GM21717 (cell line): ENCODE results near the gene DNAJB6.
"Not testable (repeated sequence)": the region's sequence is repeated elsewhere in the genome, so short reads cannot be mapped to it uniquely, and the experiment has no call there.

Experiments used
- ATAC-seq: cut with Tn5 transposase; IDR thresholded peaks from one replicate; pipeline ENCODE4 v1.9.1; 2021; ENCODE audit warnings: mild to moderate bottlenecking, moderate library complexity; ENCODE audit not compliant: unreplicated experiment

Gene DNAJB6

GRCh38 chr7:157320608-157320980 lies 16.2 kb upstream of the DNAJB6 start:
- ATAC-seq: no peak

DNA sequence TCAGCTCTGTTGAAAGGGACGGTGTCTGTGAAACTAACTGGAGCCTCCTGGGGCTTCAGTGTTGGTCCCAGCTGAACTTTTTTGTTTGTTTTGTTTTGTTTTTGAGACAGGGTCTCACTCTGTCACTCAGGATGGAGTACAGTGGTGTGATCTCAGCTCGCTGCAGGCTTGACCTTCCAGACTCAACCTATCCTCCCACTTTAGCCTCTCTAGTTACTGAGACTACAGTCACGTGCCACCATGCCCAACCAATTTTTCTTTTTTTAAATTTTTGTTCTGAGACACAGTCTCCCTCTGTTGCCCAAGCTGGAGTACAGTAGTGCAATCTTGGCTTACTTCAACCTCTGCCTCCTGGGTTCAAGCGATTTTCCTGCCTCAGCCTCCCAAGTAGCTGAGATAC lies 13.4 kb upstream of the DNAJB6 start:
- no peak for ATAC-seq

DNA sequence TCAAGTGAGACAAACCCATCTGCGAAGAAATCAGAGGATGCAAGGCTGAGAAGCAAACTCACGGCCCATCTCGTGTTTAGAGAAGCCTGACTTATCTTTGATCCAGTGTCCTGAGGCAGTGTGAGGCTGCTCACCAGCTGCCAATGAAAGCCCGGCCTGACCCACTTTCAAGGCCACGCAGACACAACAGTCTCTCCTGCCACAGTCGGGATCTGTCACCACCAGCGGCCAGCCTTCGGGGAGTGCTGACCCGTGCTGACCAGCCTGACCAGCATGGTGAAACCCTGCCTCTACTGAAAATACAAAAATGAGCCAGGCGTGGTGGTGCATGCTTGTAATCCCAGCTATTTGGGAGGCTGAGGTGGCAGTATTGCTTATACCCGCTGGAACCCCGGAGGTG lies 7.4 kb upstream of the DNAJB6 start:
- no peak for ATAC-seq

GRCh38 chr7:157330567-157330966 lies 6.2 kb upstream of the DNAJB6 start:
- not testable (repeated sequence) for ATAC-seq

GRCh38 chr7:157331049-157331448 lies 5.8 kb upstream of the DNAJB6 start:
- not testable (repeated sequence) for ATAC-seq

DNA sequence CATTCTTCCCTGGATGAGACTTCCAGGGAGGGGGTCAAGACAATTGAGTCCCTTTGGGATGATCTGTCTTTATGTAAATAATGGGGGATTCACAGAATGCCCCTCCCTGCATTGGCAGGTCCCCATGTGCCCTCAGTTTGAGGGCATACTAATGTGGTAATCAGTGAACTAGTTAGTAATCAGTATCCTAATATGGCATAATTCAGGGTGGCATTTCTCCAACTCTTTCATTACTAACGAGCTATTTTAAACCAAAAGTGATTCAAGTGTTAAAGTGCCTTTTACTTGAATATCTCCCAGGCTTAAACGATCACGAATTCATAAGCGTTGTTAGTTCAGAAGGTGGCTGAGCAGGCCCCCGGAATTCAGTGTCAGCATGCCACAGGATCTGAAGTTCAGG lies 1.6 kb upstream of the DNAJB6 start:
- ATAC-seq: no peak

GRCh38 chr7:157335991-157336382 lies 817 bp upstream of the DNAJB6 start:
- no peak for ATAC-seq

- ATAC-seq: peak; percentile 52
These were observed 729 bp downstream of the DNAJB6 start for GRCh38 chr7:157337316-157338149.

DNA sequence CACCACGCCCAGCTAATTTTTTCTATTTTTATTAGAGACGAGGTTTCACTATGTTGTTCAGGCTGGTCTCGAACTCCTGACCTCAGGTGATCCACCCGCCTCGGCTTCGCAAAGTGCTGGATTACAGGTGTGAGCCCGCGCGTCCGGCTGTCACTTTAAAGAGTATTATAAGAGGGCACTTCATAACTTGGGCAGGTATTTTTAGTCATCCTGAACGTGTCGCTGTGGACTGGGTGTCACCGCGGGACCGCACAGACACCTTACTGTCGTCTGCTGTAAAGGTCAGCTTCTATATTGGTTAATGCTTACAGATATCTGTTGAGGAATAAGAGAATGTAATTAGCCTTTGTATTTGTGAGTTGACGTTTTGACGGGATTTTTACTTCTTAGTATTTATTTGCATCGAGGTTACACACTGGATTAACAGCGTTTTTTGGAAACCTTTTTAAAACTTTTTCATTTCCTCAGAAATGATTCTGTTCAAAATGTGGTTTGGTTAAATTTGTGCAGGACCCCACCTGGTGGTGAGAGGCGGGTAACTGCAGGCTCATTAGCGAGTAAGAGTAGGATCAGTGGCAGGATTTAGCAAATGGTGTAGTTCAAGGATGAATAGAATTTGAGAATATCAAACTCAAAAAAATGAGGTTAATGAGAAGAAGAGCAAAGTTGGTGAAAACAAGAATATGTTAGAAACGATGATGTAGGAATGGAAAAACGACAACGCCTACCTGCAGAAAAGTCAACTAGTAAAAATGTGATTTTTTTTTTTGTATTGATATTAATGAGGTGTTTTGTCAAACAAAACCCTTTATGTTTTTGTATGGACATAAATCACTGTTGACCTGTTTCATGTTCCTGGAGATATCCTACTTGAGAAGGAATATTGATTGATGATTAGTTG lies 3.2 kb downstream of the DNAJB6 start:
- ATAC-seq: peak; percentile 22

DNA sequence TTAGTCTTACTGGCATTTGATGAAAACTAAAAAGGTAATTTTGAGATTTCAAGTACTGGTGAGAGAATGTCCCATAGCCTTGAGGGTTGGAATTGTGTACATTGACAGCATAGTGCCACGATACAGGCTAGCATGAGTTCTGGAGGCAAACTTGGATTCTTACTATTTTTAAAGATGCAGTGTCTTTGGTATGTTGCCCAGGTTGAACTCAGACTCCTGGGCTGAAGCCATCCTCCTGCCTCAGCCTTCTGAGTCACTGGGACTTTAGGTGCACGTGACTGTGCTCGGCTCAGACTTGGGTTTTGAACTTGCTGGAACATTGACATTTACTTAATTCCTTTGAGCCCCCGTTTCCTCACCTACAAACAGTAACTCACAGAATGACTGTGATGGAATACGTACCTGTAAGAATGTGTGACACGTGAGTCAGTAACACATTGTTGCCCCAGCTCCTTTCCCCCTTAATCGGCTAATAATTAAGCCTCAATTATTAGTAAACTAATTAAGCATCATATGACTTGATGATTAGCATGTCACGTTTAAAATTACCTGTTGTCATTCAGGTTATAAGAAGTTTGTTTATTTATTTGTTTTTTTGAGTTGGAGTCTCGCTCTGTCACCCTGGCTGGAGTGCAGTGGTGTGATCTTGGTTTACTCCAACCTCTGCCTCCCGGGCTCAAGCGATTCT lies 10.6 kb downstream of the DNAJB6 start:
- ATAC-seq: no peak

GRCh38 chr7:157348548-157348947 lies 11.7 kb downstream of the DNAJB6 start:
- no peak for ATAC-seq

DNA sequence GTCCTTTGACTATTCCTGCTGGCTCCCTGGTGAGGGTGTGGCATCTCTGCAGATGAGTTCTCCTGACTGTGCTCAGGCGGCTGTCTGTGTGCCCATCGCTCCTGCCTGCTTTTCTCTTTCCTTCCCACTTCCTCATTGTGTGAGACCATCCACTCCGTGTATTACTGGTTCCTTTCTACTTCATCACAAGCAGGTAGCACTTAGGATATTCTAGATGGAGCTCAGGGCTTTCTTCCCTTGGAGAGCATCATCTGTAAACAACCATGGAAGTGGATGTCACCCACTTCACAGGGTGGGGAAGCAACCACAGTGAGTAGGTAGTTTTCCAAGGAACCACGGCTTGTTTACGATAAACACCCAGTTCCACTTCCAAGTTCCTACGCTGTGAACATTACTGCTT lies 15.7 kb downstream of the DNAJB6 start:
- ATAC-seq: peak; percentile 46

GRCh38 chr7:157355784-157356511 lies 19.1 kb downstream of the DNAJB6 start:
- no peak for ATAC-seq

DNA sequence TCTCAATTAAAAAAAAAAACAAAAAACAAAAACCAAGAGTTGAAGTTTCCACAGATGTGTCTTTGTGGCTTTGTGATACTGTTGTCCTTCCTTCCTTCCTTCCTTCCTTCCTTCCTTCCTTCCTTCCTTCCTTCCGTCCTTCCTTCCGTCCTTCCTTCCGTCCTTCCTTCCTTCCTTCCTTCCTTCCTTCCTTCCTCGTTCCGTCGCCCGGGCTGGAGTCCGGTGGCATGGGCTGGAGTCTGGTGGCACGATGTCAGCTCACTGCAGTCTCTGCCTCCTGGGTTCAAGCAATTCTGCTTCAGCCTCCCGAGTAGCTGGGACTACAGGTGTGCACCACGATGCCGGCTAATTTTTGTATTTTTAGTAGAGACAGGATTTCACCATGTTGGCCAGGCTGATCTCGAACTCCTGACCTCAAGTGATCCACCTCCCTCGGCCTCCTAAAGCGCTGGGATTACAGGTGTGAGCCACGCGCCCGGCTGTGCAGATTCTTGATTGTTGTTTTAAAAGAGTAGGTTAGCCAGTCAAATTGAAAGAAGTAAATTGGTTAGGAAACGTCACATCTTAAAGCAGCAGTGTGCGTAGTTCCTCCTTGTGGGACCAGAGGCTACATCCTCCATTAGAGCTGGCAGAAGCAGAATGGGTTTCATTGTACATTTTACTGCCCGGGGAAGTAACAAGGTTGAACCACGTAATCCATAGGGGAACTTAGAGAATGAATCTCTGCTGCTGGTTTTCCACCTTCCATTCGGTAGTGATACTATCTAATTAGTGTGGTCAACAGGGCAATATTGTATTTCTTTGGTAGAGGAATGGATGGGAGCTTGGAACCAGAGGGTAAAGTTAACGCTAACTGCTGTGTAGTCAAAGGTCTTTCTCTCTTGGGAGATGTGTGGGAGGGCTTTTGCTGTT lies 20.6 kb downstream of the DNAJB6 start:
- peak; percentile 83 for ATAC-seq

DNA sequence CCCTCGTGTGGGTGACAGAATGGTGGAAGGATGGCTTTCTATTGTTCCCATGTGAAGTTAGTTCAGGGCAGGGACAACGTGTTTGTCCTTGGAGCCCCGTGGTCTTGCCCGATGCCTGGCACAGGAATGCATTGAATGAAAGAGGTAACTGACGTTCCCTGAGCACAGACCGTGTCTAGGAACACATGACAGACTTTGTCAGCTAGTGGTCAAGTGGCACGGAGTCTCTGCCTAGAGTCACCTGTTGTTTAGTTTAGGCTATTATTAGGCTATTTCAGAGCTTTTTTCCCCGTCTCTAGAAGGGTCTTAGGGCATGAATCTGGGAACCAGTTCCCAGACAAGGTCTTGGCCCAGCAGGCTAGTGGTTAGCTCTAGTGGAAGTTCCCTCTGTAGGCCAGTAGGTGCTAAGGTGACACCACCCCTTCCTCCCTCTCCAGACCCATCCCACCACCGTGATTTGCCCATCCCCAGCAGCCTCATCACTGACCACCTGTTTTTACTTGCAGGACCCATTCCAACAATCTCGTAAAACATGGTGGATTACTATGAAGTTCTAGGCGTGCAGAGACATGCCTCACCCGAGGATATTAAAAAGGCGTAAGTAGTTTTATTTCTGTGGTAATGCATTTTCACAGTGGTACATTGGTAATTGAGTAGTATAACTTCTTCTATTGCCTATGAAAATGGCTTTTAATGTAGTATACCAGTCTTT lies 21.4 kb downstream of the DNAJB6 start:
- ATAC-seq: no peak

- no peak for ATAC-seq
These were observed 21.9 kb downstream of the DNAJB6 start for GRCh38 chr7:157358753-157359096.

DNA sequence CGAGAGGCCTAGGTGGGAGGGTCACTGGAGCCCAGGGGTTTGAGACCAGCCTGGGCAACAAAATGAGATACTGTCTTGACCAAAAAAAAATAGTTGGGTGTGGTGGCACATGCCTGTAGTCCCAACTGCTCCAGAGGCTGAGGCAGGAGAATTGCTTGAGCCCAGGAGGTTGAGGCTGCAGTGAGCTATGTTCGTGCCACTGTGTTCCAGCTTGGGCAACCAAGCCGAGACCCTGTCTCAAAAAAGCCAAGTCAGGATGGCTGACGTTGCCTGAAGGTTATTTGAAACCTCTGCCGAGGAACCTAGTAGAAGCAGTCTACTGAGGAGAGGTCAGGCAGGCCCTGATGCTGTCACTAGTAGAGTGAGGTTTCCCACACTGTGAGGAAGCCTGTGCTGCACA lies 22.8 kb downstream of the DNAJB6 start:
- ATAC-seq: no peak

GRCh38 chr7:157360483-157361025 lies 23.8 kb downstream of the DNAJB6 start:
- no peak for ATAC-seq

- no peak for ATAC-seq
These were observed 24.7 kb downstream of the DNAJB6 start for GRCh38 chr7:157361537-157361936.
